ENCODE results near the gene C10orf90.

Gene C10orf90

DNA sequence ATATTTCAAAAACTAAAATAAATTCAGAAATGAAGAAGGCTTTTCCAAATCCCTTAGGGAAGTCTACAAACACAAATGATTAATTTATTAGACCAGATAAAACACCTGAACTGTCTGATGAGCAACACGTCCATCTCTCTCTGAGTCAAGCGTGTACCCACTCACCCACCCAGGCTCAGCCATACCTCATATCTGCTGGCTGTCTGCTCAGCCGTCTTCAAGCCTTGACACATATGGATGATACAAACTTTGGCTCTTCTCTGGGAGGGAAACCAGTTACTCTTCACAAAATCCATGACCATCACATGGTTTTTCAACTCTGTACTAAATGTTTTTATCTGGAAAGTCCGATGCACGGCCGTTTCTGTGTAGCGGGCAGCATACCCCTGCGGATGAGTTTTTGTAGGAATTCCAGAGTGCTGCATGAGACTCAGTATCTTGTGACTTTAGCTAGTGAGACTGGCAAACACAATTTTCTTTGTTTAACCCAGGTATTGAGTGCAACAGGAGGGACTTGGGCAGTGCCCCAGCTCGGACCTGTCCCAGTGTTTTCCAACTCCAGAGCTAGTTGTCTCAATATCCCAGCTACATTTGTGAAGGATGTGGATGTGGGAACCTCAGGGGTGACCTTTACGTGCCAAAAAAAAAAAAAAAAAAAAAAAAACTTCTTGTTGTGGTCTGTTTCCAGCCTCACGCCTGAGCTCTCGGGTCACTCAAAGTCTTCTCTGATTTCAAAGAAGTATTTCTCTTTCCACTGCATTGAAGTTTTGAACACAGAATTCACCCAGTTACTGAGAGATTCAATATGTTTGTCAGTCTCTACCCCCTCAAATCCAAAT, at the start of gene C10orf90:
Gene C10orf90 (minus strand): TSS at position 638 of the 839 bp plus-strand sequence. CDS start 213 bp downstream, at position 425.
- DNase-seq (ENCODE audit: low read depth): no peak
- H3K4me3 ChIP-seq (ENCODE audit: low read length): no peak within 1 kb of the TSS
- TF ChIP-seq, protein P1, sequence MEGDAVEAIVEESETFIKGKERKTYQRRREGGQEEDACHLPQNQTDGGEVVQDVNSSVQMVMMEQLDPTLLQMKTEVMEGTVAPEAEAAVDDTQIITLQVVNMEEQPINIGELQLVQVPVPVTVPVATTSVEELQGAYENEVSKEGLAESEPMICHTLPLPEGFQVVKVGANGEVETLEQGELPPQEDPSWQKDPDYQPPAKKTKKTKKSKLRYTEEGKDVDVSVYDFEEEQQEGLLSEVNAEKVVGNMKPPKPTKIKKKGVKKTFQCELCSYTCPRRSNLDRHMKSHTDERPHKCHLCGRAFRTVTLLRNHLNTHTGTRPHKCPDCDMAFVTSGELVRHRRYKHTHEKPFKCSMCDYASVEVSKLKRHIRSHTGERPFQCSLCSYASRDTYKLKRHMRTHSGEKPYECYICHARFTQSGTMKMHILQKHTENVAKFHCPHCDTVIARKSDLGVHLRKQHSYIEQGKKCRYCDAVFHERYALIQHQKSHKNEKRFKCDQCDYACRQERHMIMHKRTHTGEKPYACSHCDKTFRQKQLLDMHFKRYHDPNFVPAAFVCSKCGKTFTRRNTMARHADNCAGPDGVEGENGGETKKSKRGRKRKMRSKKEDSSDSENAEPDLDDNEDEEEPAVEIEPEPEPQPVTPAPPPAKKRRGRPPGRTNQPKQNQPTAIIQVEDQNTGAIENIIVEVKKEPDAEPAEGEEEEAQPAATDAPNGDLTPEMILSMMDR (IDR thresholded peaks at IDR 0.05; ENCODE audit: insufficient read depth, low read depth, low read length, missing control alignments): no peak

DNA sequence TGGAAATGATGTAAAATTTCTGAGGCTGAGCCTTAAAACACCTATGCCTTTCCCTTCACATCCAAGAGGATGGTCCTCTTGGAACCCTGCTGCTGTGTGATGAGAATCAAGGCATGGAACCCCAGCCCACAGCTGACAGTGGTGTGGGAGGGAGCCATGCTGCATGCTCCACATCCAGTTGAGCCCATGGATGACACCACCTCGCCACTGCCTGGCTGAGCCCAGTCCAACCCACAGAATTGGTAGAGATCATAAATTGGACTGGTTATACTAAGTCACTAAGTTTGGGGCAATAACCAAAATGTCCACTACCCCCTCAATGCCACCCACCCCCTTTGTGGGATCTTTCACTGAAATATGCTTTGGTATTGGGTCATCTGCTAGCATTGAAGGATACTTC, 45.9 kb upstream of the C10orf90 start:
- no peak overlapping the region for H3K4me3 ChIP-seq (ENCODE audit: low read length)
- TF ChIP-seq, protein P1 (IDR thresholded peaks at IDR 0.05; ENCODE audit: insufficient read depth, low read depth, low read length, missing control alignments): no peak
- no peak for DNase-seq (ENCODE audit: low read depth)

- no peak overlapping the region for H3K4me3 ChIP-seq (ENCODE audit: low read length)
- TF ChIP-seq, protein P1 (IDR thresholded peaks at IDR 0.05; ENCODE audit: insufficient read depth, low read depth, low read length, missing control alignments): no peak
- DNase-seq (ENCODE audit: low read depth): no peak
Measured at GRCh38 chr10:126713594-126713993, 43.1 kb upstream of the C10orf90 start.

DNA sequence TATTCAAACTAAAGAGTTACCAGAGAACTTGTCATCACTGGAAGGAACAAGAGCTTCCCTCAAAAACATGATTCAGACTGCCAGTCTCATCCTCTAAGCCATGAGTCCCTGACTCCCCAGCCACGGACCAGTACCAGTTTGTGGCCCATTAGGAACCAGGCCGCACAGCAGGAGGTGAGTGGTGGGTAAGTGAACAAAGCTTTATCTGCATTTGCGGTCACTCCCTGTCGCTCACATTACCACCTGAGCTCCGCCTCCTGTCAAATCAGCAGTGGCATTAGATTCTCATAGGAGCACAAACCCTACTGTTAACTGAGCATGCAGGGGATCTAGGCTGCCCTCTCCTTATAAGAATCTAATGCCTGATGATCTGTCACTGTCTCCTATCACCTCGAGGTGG, 42.2 kb upstream of the C10orf90 start:
- TF ChIP-seq, protein P1 (IDR thresholded peaks at IDR 0.05; ENCODE audit: insufficient read depth, low read depth, low read length, missing control alignments): no peak
- H3K4me3 ChIP-seq (ENCODE audit: low read length): no peak overlapping the region
- DNase-seq (ENCODE audit: low read depth): no peak

GRCh38 chr10:126705951-126706565, 35.6 kb upstream of the C10orf90 start:
- DNase-seq (ENCODE audit: low read depth): no peak
- no peak overlapping the region for H3K4me3 ChIP-seq (ENCODE audit: low read length)
- TF ChIP-seq, protein P1 (IDR thresholded peaks at IDR 0.05; ENCODE audit: insufficient read depth, low read depth, low read length, missing control alignments): no peak

- DNase-seq (ENCODE audit: low read depth): no peak
- no peak overlapping the region for H3K4me3 ChIP-seq (ENCODE audit: low read length)
- TF ChIP-seq, protein P1 (IDR thresholded peaks at IDR 0.05; ENCODE audit: insufficient read depth, low read depth, low read length, missing control alignments): no peak
Measured at GRCh38 chr10:126705131-126705530, 34.6 kb upstream of the C10orf90 start.

Measured in epithelial cell of esophagus (primary cell).